Activated naive CD4-positive, alpha-beta T cell treated with anti-CD3 and anti-CD28 coated beads, Interleukin-2, amount 50 U/mL, for 72 hours (primary cell): Measurements from ENCODE around the gene KLHL7. TPM values are rescaled to one million over a fixed set of nuclear protein-coding genes. Genes with fewer than 3 reads are reported as not detected.
"Not testable (repeated sequence)": the region's sequence is repeated elsewhere in the genome, so short reads cannot be mapped to it uniquely, and the experiment has no call there.

Source experiments
- ATAC-seq, 2 donors: fragments of 150-1000 bp; cut with Tn5 transposase; 2 replicates each; pipeline ENCODE4 v1.10.0; 2021; ENCODE audit warnings: mild to moderate bottlenecking in 2 of 2, moderate library complexity in 2 of 2
- DNase-seq, 2 donors: peaks; one replicate each; pipeline ENCODE4 v3.0.0; 2021 to 2022; ENCODE audit warnings: low spot score in 2 of 2
- H3K27ac Mint-ChIP-seq, 2 donors: one replicate each; pipeline ENCODE4 v1.8.0; 2022; ENCODE audit warnings: mild to moderate bottlenecking in 2 of 2, mixed read lengths in 2 of 2
- H3K36me3 Mint-ChIP-seq, 2 donors: one replicate each; pipeline ENCODE4 v1.8.0; 2022; ENCODE audit warnings: mixed read lengths in 2 of 2
- H3K9me3 Mint-ChIP-seq, 2 donors: one replicate each; pipeline ENCODE4 v1.8.0; 2022; ENCODE audit warnings: mixed read lengths in 2 of 2
- total RNA-seq, 2 donors: library from RNA; stranded (reverse); gene quantifications; one replicate each; pipeline ENCODE4 v1.2.3, GENCODE V29; 2022

KLHL7 gene
- total RNA-seq, 2 donors from 2014 or later, result 19.7 to 27.6 TPM

GRCh38 chr7:23136216-23136615 is 30.6 kb downstream of the KLHL7 start:
- H3K36me3 Mint-ChIP-seq, result peaks cover 0 to 5% of the 10 kb centered on the region in 2 donors
- ATAC-seq (no peak), DNase-seq (no peak)
- H3K9me3 Mint-ChIP-seq, result peaks cover 0 to 5% of the 10 kb centered on the region in 2 donors
- H3K27ac Mint-ChIP-seq, result no peak overlapping the region

GRCh38 chr7:23157679-23158078 is 52.1 kb downstream of the KLHL7 start:
- DNase-seq (no peak), ATAC-seq (no peak)
- H3K9me3 Mint-ChIP-seq, result no peaks in the 10 kb centered on the region
- no peak overlapping the region for H3K27ac Mint-ChIP-seq
- H3K36me3 Mint-ChIP-seq, result no peaks in the 10 kb centered on the region

- ATAC-seq (no peak), DNase-seq (no peak)
- Mint-ChIP-seq H3K27ac (no peak overlapping the region), H3K9me3 (no peaks in the 10 kb centered on the region), H3K36me3 (no peaks in the 10 kb centered on the region)
Observed at GRCh38 chr7:23158546-23158945, 53.0 kb downstream of the KLHL7 start.

- H3K9me3 Mint-ChIP-seq, result no peaks in the 10 kb centered on the region
- ATAC-seq, result no peak
- H3K27ac Mint-ChIP-seq, result no peak overlapping the region
- no peaks in the 10 kb centered on the region for H3K36me3 Mint-ChIP-seq
- DNase-seq, result no peak
Observed at GRCh38 chr7:23161482-23161881, 55.9 kb downstream of the KLHL7 start.

GRCh38 chr7:23164846-23165245 is 59.3 kb downstream of the KLHL7 start:
- Mint-ChIP-seq H3K27ac (no peak overlapping the region), H3K9me3 (no peaks in the 10 kb centered on the region), H3K36me3 (no peaks in the 10 kb centered on the region)
- DNase-seq (no peak), ATAC-seq (no peak)

GRCh38 chr7:23165316-23165715 is 59.7 kb downstream of the KLHL7 start:
- Mint-ChIP-seq H3K36me3 (no peaks in the 10 kb centered on the region), H3K9me3 (no peaks in the 10 kb centered on the region), H3K27ac (no peak overlapping the region)
- ATAC-seq (no peak), DNase-seq (no peak)

GRCh38 chr7:23167691-23168090 is 62.1 kb downstream of the KLHL7 start:
- H3K9me3 Mint-ChIP-seq, result no peaks in the 10 kb centered on the region
- no peak overlapping the region for H3K27ac Mint-ChIP-seq
- ATAC-seq (no peak), DNase-seq (no peak)
- no peaks in the 10 kb centered on the region for H3K36me3 Mint-ChIP-seq

- Mint-ChIP-seq H3K36me3 (no peaks in the 10 kb centered on the region), H3K9me3 (no peaks in the 10 kb centered on the region), H3K27ac (no peak overlapping the region)
- no peak for ATAC-seq
- no peak for DNase-seq
Observed at GRCh38 chr7:23168111-23168885, 62.7 kb downstream of the KLHL7 start.

GRCh38 chr7:23175938-23176337 is 70.4 kb downstream of the KLHL7 start:
- peak overlapping the region in 1 of 2 donors; percentile 44 for H3K27ac Mint-ChIP-seq
- ATAC-seq, result no peak
- H3K9me3 Mint-ChIP-seq, result no peaks in the 10 kb centered on the region
- H3K36me3 Mint-ChIP-seq, result no peaks in the 10 kb centered on the region
- no peak for DNase-seq

- DNase-seq (peak; percentile 92 to 97), ATAC-seq (peak; percentile 97 to 99)
- H3K36me3 Mint-ChIP-seq, result peaks cover 10 to 21% of the 10 kb centered on the region in 2 donors
- peak within 1 kb of the TSS; percentile 94 to 100 for H3K27ac Mint-ChIP-seq
- H3K9me3 Mint-ChIP-seq, result no peaks in the 10 kb centered on the region
Observed at GRCh38 chr7:23181684-23182553, 76.3 kb downstream of the KLHL7 start, which contains the start of gene NUP42. NUP42 (plus strand) TSS chr7:23182048; CDS start chr7:23182086, 38 bp downstream.

- Mint-ChIP-seq H3K36me3 (peaks cover 10 to 21% of the 10 kb centered on the region in 2 donors), H3K9me3 (no peaks in the 10 kb centered on the region), H3K27ac (peak overlapping the region; percentile 44 to 94)
- ATAC-seq (no peak), DNase-seq (no peak)
Observed at GRCh38 chr7:23183279-23184012, 77.9 kb downstream of the KLHL7 start.

- ATAC-seq (no peak), DNase-seq (no peak)
- no peaks in the 10 kb centered on the region for H3K9me3 Mint-ChIP-seq
- H3K36me3 Mint-ChIP-seq, result peaks cover 10 to 28% of the 10 kb centered on the region in 2 donors
- no peak overlapping the region for H3K27ac Mint-ChIP-seq
Observed at GRCh38 chr7:23184291-23184690, 78.7 kb downstream of the KLHL7 start.

- DNase-seq, result no peak
Observed at GRCh38 chr7:23184709-23185359, 79.2 kb downstream of the KLHL7 start.

GRCh38 chr7:23185980-23186379 is 80.4 kb downstream of the KLHL7 start:
- no peak for DNase-seq
- H3K27ac Mint-ChIP-seq, result no peak overlapping the region
- no peaks in the 10 kb centered on the region for H3K9me3 Mint-ChIP-seq
- H3K36me3 Mint-ChIP-seq, result peaks cover 12 to 33% of the 10 kb centered on the region in 2 donors
- no peak for ATAC-seq

More at GRCh38 chr7:23184709-23185359, 79.2 kb downstream of the KLHL7 start:
- ATAC-seq, result no peak
- Mint-ChIP-seq H3K27ac (no peak overlapping the region), H3K9me3 (no peaks in the 10 kb centered on the region), H3K36me3 (peaks cover 10 to 30% of the 10 kb centered on the region in 2 donors)

GRCh38 chr7:23191022-23191421 is 85.4 kb downstream of the KLHL7 start:
- DNase-seq, result no peak
- ATAC-seq, result no peak
- Mint-ChIP-seq H3K36me3 (peaks cover 6 to 28% of the 10 kb centered on the region in 2 donors), H3K9me3 (no peaks in the 10 kb centered on the region), H3K27ac (peak overlapping the region in 1 of 2 donors; percentile 18)

GRCh38 chr7:23193650-23194227 is 88.2 kb downstream of the KLHL7 start:
- DNase-seq, H3K27ac Mint-ChIP-seq, H3K9me3 Mint-ChIP-seq, ATAC-seq: not testable (repeated sequence)
- peaks cover 6 to 30% of the 10 kb centered on the region in 2 donors for H3K36me3 Mint-ChIP-seq
